Measurements from ENCODE around the gene RHOF. TPM values are rescaled to one million over a fixed set of nuclear protein-coding genes. Genes with fewer than 3 reads are reported as not detected.

The RHOF gene
- total and polyA plus RNA-seq, 2 of the 13 experiments (the other 11 are each of a cell fraction or from before 2014, with no cell fraction given) = 14.6 to 32.2 TPM

DNA sequence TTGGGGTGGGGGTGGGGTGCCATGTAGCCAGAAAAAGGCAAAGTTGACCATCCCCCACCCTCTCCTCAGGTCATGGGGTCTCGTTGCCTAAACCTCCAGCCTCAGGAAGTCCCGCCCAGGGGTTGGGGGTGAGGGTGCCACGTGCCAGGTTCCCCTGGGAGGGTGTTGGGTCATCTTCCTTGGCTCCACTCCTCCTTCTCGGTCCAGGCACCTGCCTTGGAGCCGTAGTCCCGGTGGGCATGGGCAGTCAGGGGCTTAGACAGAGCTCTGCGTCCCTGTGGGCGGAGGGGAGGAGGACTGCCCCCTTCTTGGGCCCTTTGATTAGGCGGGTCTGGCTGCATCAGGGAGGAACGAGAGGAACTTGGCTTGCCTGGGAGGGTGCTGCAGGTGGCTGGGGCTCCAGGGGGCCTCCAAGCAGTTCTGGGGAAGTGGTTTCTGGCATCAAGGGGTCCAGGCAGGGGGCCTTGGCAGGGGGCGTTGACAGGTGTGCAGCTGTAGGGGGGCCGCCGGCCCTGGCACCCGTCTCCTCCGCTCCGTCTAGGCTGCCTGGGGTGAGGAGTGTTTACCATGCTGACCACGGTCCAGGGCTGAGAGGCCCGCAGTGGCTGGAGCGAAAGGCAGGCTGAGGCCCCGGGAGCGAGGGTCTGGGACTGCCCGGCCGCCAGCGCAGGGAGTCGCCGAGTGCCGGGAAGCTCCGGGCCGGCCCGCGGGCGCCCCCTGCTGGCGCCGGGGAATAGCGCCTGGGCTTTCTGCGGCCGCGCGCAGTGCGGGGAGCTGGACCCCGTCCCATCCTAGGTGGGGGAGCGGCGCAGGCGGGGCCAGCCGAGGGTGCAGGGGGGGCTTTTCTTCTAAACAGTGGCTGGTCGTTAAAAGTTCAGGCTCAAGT is 18.2 kb upstream of the RHOF start (continued):
- TF ChIP-seq IRX3 (CRISPR knock-in tag; IDR thresholded peaks at IDR 0.05; ENCODE audit: borderline replicate concordance, low read depth) (no peak), ZNF672 (CRISPR knock-in tag; IDR thresholded peaks at IDR 0.05) (no peak), ZNF766 (CRISPR knock-in tag; IDR thresholded peaks at IDR 0.05; ENCODE audit: borderline replicate concordance) (no peak), SP140L (CRISPR knock-in tag; IDR thresholded peaks at IDR 0.05; ENCODE audit: borderline replicate concordance) (no peak), PHF8 (CRISPR knock-in tag; IDR thresholded peaks at IDR 0.05) (no peak; the same call in 1 of the 2 replicates), RERE (CRISPR knock-in tag; IDR thresholded peaks at IDR 0.05; ENCODE audit: low read depth) (no peak), KDM5B (CRISPR knock-in tag; IDR thresholded peaks at IDR 0.05; ENCODE audit: borderline replicate concordance) (0 out of 2 replicates have a peak, but pooled peaks have one; percentile 24), SRSF9 (IDR thresholded peaks at IDR 0.05; ENCODE audit: borderline replicate concordance, insufficient read depth, low read depth, low read length, poor library complexity, severe bottlenecking) (no peak), SOX6 (IDR thresholded peaks at IDR 0.05) (no peak), SOX6 (CRISPR knock-in tag; IDR thresholded peaks at IDR 0.05) (no peak), PCBP1 (IDR thresholded peaks at IDR 0.05; ENCODE audit: borderline replicate concordance, low read depth, low read length) (0 out of 2 replicates have a peak, but pooled peaks have one; percentile 19), TBX2 (CRISPR knock-in tag; IDR thresholded peaks at IDR 0.05; ENCODE audit: borderline replicate concordance) (peak; percentile 13; the same call in 1 of the 2 replicates), ZNF850 (CRISPR knock-in tag; conservative IDR thresholded peaks at IDR 0.05) (no peak), HDAC1 (CRISPR knock-in tag; IDR thresholded peaks at IDR 0.05) (peak; percentile 70; the same call in 1 of the 2 replicates), RFX1 (IDR thresholded peaks at IDR 0.05) (no peak), ZNF138 (CRISPR knock-in tag; IDR thresholded peaks at IDR 0.05; ENCODE audit: low read depth) (no peak), PAX8 (CRISPR knock-in tag; IDR thresholded peaks at IDR 0.05; ENCODE audit: borderline replicate concordance) (no peak), ZNF350 (CRISPR knock-in tag; IDR thresholded peaks at IDR 0.05; ENCODE audit: borderline replicate concordance, low read depth) (peak; percentile 14; the same call in 1 of the 2 replicates)
- TF ChIP-seq, protein P1, sequence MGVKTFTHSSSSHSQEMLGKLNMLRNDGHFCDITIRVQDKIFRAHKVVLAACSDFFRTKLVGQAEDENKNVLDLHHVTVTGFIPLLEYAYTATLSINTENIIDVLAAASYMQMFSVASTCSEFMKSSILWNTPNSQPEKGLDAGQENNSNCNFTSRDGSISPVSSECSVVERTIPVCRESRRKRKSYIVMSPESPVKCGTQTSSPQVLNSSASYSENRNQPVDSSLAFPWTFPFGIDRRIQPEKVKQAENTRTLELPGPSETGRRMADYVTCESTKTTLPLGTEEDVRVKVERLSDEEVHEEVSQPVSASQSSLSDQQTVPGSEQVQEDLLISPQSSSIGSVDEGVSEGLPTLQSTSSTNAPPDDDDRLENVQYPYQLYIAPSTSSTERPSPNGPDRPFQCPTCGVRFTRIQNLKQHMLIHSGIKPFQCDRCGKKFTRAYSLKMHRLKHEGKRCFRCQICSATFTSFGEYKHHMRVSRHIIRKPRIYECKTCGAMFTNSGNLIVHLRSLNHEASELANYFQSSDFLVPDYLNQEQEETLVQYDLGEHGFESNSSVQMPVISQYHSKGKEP (CRISPR knock-in tag; IDR thresholded peaks at IDR 0.05) = no peak
- TF ChIP-seq, protein P2, sequence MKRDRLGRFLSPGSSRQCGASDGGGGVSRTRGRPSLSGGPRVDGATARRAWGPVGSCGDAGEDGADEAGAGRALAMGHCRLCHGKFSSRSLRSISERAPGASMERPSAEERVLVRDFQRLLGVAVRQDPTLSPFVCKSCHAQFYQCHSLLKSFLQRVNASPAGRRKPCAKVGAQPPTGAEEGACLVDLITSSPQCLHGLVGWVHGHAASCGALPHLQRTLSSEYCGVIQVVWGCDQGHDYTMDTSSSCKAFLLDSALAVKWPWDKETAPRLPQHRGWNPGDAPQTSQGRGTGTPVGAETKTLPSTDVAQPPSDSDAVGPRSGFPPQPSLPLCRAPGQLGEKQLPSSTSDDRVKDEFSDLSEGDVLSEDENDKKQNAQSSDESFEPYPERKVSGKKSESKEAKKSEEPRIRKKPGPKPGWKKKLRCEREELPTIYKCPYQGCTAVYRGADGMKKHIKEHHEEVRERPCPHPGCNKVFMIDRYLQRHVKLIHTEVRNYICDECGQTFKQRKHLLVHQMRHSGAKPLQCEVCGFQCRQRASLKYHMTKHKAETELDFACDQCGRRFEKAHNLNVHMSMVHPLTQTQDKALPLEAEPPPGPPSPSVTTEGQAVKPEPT (CRISPR knock-in tag; IDR thresholded peaks at IDR 0.05; ENCODE audit: low read depth) = no peak

Measured in HepG2 (cell line).